Measurements from ENCODE around the gene TMEM17.

DNA sequence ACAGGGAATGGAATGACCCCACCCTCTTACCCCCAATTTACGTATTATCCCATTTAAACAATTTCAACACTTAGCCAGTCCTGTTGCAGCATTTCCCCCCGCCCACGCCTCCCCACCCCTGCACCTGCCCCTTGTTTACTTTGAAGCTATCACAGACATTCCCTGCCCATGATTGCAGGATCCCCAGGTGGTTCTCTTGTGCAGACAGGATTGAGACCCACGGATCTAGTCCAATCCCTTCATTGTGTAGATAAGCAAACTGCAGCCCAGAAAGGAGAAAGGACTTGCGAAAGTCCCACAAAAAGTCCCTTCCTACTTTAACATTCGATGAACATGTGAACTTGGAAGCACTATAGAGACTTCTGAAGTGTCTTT lies 38.9 kb downstream of the TMEM17 start:
- no peak for TF ChIP-seq ZNF274 (IDR thresholded peaks at IDR 0.05; ENCODE audit: low read depth, low read length)
- TF ChIP-seq SUZ12 (IDR thresholded peaks at IDR 0.05; ENCODE audit: extremely low read depth, insufficient read depth, insufficient read length) = no peak
- no peak for TF ChIP-seq YY1 (IDR thresholded peaks at IDR 0.05; ENCODE audit: insufficient read depth, insufficient read length)
